ENCODE measurements around the gene NCR3LG1.

NCR3LG1 gene

DNA sequence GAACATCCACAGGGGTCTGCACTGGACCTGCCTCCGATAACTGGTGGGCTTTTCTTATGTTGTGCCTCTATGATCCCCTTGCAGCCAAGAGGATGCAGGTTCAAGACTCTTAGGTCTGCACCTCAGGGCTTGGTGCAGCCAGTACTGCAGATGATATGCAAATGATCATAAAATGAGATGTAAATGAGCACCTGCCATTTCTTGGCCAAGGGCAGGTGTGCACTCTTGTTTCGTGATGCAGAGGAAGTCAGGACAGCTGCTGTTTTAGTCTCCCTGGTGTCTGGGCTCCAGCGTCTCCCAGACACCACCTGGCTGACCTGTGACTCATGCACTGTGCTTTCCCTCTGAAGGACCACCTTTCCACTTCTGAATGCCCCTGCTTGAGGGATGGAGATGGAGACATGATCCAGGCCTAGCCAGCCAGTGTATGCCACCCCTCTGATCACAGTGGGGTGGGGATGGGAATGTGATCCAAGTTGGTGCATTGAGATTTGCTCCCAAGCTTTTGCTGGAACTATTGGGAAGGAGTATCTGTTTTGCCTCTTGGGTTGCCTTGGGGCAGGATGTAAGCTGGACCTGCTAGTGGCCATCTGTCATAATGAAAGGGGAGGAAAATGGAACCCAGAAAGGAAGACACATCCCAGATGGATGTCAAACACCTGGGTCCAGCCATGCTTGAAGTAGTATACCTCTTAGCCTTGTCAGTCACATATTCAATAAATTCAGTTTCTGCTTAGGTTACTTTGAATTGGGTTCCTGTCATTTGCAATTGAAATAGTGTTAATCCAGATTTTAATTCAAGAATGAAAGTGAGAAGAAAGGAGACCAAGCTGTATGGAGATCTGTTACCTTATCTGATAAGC lies 40.1 kb downstream of the NCR3LG1 start:
- DNase-seq, result no peak
- TF ChIP-seq, protein P1, sequence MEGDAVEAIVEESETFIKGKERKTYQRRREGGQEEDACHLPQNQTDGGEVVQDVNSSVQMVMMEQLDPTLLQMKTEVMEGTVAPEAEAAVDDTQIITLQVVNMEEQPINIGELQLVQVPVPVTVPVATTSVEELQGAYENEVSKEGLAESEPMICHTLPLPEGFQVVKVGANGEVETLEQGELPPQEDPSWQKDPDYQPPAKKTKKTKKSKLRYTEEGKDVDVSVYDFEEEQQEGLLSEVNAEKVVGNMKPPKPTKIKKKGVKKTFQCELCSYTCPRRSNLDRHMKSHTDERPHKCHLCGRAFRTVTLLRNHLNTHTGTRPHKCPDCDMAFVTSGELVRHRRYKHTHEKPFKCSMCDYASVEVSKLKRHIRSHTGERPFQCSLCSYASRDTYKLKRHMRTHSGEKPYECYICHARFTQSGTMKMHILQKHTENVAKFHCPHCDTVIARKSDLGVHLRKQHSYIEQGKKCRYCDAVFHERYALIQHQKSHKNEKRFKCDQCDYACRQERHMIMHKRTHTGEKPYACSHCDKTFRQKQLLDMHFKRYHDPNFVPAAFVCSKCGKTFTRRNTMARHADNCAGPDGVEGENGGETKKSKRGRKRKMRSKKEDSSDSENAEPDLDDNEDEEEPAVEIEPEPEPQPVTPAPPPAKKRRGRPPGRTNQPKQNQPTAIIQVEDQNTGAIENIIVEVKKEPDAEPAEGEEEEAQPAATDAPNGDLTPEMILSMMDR (IDR thresholded peaks at IDR 0.05; ENCODE audit: low read depth, low read length), result no peak
- H3K9me3 ChIP-seq (ENCODE audit: severe bottlenecking), result no peaks in the 10 kb centered on the region
- H3K36me3 ChIP-seq, result peaks cover 13% of the 10 kb centered on the region
- no peak overlapping the region for H3K27ac ChIP-seq
- no peak overlapping the region for H3K4me3 ChIP-seq (ENCODE audit: low read depth, low read length)
- H3K27me3 ChIP-seq (ENCODE audit: insufficient read depth, low read depth, severe bottlenecking), result no peaks in the 10 kb centered on the region

DNA sequence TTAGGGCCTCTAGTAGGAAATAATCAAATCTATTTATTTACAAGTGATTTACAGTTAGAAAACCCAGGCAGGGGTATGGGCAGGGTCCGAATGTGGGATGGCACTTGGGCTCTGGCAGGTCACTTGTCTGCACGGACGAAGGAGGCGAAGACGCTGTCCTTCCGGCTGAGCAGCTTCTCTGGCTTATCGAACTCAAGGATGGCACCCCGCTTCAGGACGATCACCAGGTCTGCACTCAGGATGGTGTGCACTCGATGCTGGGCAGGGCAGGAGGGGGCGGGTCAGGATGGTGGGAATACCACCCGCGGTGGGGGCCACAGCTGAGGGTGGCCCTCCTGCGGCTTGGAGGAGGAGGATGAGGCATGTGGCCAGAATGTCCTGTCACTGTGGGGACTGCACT lies 41.3 kb downstream of the NCR3LG1 start:
- no peak for DNase-seq
- Histone ChIP-seq H3K36me3 (peaks cover 10% of the 10 kb centered on the region; the same call in 1 of the 2 replicates), H3K27me3 (ENCODE audit: insufficient read depth, low read depth, severe bottlenecking) (no peaks in the 10 kb centered on the region), H3K27ac (no peak overlapping the region), H3K9me3 (ENCODE audit: severe bottlenecking) (no peaks in the 10 kb centered on the region), H3K4me3 (ENCODE audit: low read depth, low read length) (no peak overlapping the region)
- TF ChIP-seq, protein P1 (IDR thresholded peaks at IDR 0.05; ENCODE audit: low read depth, low read length), result no peak

DNA sequence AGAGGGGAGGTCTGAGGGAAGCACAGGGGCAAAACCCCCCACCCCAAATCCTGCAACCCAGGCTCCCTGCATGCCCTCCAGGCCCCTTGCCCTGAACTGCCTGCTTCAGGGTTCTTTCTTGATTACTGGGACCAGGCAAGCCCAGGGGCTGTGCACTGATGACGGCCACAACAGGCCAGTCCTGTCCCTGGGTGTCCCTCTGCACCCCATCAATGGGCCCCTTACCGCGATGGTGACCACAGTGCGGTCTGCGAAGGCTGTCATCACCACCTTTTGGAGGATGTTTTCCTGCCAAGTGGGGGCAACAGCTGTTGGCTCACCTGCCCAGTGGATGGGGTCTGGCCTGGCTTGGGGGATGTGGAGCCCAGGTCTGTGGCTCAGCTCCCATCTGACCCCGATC lies 41.9 kb downstream of the NCR3LG1 start:
- Histone ChIP-seq H3K9me3 (ENCODE audit: severe bottlenecking) (no peaks in the 10 kb centered on the region), H3K4me3 (ENCODE audit: low read depth, low read length) (no peak overlapping the region), H3K27ac (no peak overlapping the region), H3K27me3 (ENCODE audit: insufficient read depth, low read depth, severe bottlenecking) (no peaks in the 10 kb centered on the region), H3K36me3 (peaks cover 10% of the 10 kb centered on the region; the same call in 1 of the 2 replicates)
- TF ChIP-seq, protein P1 (IDR thresholded peaks at IDR 0.05; ENCODE audit: low read depth, low read length), result no peak
- DNase-seq, result no peak

DNA sequence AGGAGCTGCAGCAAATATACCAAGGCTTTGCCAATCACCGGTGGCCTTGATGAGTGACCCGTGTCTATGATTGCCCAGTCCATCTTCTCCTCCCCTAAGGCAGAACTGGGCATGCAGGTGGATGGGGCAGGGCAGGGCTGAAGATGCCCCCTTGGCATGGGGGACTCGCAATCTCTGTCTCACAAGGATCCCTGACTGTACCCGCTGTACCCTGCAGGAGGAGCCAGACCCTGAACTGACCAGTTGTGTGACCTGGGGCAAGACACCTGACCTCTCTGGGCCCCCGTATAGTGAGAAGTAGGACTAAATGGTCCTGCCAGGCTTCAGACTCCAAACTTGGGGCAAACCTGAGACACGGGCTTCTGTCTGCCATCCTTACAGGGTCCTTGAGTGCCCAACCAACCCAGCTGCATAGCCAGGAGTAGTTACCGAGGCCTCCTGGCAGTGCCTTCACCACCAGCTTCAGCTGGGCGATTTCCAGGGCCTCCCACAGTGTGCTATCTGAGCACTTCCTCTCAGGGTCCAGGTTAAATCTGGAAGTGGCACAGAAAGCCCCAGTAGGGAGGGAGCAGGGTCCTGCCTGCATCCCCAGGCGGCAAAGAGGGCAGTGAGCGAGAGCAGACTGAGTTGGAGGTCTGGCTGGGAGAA lies 43.3 kb downstream of the NCR3LG1 start:
- peaks cover 16% of the 10 kb centered on the region; the same call in 1 of the 2 replicates for H3K36me3 ChIP-seq

DNA sequence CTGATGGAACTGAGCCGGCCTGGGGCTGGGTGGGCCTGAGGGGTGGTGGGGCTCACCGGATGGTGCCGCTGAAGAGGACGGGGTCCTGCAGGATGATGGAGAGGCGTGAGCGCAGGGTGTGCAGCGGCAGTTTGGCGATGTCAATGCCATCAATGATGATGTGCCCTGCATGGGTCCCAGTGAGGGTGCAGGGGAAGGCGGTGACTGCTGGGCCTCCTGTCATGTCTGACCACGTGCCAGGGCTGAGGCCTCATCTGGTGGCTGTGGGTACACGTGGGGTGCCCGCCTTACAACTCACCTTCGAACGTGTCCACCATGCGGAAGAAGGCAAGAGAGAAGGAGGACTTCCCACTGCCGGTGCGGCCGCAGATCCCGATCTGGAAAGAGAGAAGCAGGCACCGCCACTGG lies 44.0 kb downstream of the NCR3LG1 start:
- DNase-seq, result no peak
- H3K9me3 ChIP-seq (ENCODE audit: severe bottlenecking), result no peaks in the 10 kb centered on the region
- no peaks in the 10 kb centered on the region for H3K27me3 ChIP-seq (ENCODE audit: insufficient read depth, low read depth, severe bottlenecking)
- peaks cover 17% of the 10 kb centered on the region; the same call in 1 of the 2 replicates for H3K36me3 ChIP-seq
- TF ChIP-seq, protein P1 (IDR thresholded peaks at IDR 0.05; ENCODE audit: low read depth, low read length), result no peak
- H3K27ac ChIP-seq, result no peak overlapping the region
- H3K4me3 ChIP-seq (ENCODE audit: low read depth, low read length), result no peak overlapping the region

More for the DNA sequence above, 43.3 kb downstream of the NCR3LG1 start:
- TF ChIP-seq, protein P1 (IDR thresholded peaks at IDR 0.05; ENCODE audit: low read depth, low read length), result no peak
- H3K9me3 ChIP-seq (ENCODE audit: severe bottlenecking), result no peaks in the 10 kb centered on the region
- no peak overlapping the region for H3K4me3 ChIP-seq (ENCODE audit: low read depth, low read length)
- no peak overlapping the region for H3K27ac ChIP-seq
- H3K27me3 ChIP-seq (ENCODE audit: insufficient read depth, low read depth, severe bottlenecking), result no peaks in the 10 kb centered on the region
- DNase-seq, result no peak

All from WERI-Rb-1 (cell line).